ENCODE data around the gene DYNC1I1. TPM values are rescaled to one million over a fixed set of nuclear protein-coding genes. Genes with fewer than 3 reads are reported as not detected.

Gene DYNC1I1
- total RNA-seq, 1 experiment from 2014 or later = 8.3 TPM

- intact Hi-C loops (cut with micrococcal nuclease; ENCODE audit: unreplicated experiment) = no loop called here
- TF ChIP-seq, protein P1, sequence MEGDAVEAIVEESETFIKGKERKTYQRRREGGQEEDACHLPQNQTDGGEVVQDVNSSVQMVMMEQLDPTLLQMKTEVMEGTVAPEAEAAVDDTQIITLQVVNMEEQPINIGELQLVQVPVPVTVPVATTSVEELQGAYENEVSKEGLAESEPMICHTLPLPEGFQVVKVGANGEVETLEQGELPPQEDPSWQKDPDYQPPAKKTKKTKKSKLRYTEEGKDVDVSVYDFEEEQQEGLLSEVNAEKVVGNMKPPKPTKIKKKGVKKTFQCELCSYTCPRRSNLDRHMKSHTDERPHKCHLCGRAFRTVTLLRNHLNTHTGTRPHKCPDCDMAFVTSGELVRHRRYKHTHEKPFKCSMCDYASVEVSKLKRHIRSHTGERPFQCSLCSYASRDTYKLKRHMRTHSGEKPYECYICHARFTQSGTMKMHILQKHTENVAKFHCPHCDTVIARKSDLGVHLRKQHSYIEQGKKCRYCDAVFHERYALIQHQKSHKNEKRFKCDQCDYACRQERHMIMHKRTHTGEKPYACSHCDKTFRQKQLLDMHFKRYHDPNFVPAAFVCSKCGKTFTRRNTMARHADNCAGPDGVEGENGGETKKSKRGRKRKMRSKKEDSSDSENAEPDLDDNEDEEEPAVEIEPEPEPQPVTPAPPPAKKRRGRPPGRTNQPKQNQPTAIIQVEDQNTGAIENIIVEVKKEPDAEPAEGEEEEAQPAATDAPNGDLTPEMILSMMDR (IDR thresholded peaks at IDR 0.05; ENCODE audit: insufficient read depth in 1 of 2, low read depth in 1 of 2, low read length in 1 of 2, severe bottlenecking in 1 of 2, unreplicated experiment in 1 of 2) = no peak
- H3K27ac Mint-ChIP-seq (ENCODE audit: unreplicated experiment) = no peak overlapping the region
- BruUV-seq (replicated peaks) = no TSS peak
- no peaks in the 10 kb centered on the region for H3K9me3 ChIP-seq
- no peaks in the 10 kb centered on the region for H3K4me1 ChIP-seq
- no peak overlapping the region for H3K4me3 Mint-ChIP-seq (ENCODE audit: unreplicated experiment)
- no peak for DNase-seq
- H3K36me3 ChIP-seq (ENCODE audit: control insufficient read depth, insufficient read depth, low read length) = no peaks in the 10 kb centered on the region
- H3K4me3 ChIP-seq (ENCODE audit: low read depth, low read length) = no peak overlapping the region
- no peaks in the 10 kb centered on the region for H3K9me3 Mint-ChIP-seq (ENCODE audit: unreplicated experiment)
- no peaks in the 10 kb centered on the region for H3K36me3 Mint-ChIP-seq (ENCODE audit: insufficient read depth, unreplicated experiment)
- H3K4me1 Mint-ChIP-seq (ENCODE audit: low read depth, unreplicated experiment) = no peaks in the 10 kb centered on the region
- ChIA-PET CTCF (no interaction called here), POLR2A (no interaction called here)
- H3K27me3 ChIP-seq (replicated peaks; ENCODE audit: control insufficient read depth, insufficient read depth, low read length) = no peaks in the 10 kb centered on the region
- H3K27me3 Mint-ChIP-seq (ENCODE audit: insufficient read depth, unreplicated experiment) = no peaks in the 10 kb centered on the region
These were observed 254.3 kb downstream of the DYNC1I1 start for GRCh38 chr7:96026611-96027010.

DNA sequence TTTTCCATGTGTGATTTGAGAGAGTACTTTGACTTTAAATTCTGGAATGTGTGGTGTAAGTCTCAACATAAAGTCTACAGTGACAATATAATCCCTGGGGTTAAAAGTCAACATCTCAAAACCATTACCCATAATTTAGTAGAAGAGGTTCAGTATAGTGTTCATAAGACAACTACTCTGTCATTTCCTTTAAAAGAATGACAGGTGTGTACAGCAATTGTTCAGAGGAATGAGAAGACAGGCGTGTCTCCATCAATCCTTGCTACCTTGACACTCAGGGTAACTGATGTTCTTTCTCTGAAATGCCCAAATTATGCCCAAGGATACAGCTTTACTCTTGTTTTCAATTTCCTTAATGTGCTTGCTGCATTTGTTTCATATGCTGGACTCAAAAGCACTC, 256.4 kb downstream of the DYNC1I1 start:
- H3K27me3 Mint-ChIP-seq (ENCODE audit: insufficient read depth, unreplicated experiment) = peaks cover 2% of the 10 kb centered on the region
- no peaks in the 10 kb centered on the region for H3K4me1 Mint-ChIP-seq (ENCODE audit: low read depth, unreplicated experiment)
- intact Hi-C loops (cut with micrococcal nuclease; ENCODE audit: unreplicated experiment) = no loop called here
- H3K27ac Mint-ChIP-seq (ENCODE audit: unreplicated experiment) = no peak overlapping the region
- Histone ChIP-seq H3K36me3 (ENCODE audit: control insufficient read depth, insufficient read depth, low read length) (no peaks in the 10 kb centered on the region), H3K27me3 (replicated peaks; ENCODE audit: control insufficient read depth, insufficient read depth, low read length) (no peaks in the 10 kb centered on the region), H3K4me3 (ENCODE audit: low read depth, low read length) (no peak overlapping the region), H3K4me1 (no peaks in the 10 kb centered on the region), H3K9me3 (no peaks in the 10 kb centered on the region)
- H3K4me3 Mint-ChIP-seq (ENCODE audit: unreplicated experiment) = no peak overlapping the region
- ChIA-PET POLR2A (no interaction called here), CTCF (no interaction called here)
- H3K9me3 Mint-ChIP-seq (ENCODE audit: unreplicated experiment) = no peaks in the 10 kb centered on the region
- no peaks in the 10 kb centered on the region for H3K36me3 Mint-ChIP-seq (ENCODE audit: insufficient read depth, unreplicated experiment)
- no peak for DNase-seq
- no TSS peak for BruUV-seq (replicated peaks)
- TF ChIP-seq, protein P1 (IDR thresholded peaks at IDR 0.05; ENCODE audit: insufficient read depth in 1 of 2, low read depth in 1 of 2, low read length in 1 of 2, severe bottlenecking in 1 of 2, unreplicated experiment in 1 of 2) = no peak

- no peaks in the 10 kb centered on the region for H3K27me3 ChIP-seq (replicated peaks; ENCODE audit: control insufficient read depth, insufficient read depth, low read length)
- H3K4me3 ChIP-seq (ENCODE audit: low read depth, low read length) = no peak overlapping the region
- H3K9me3 ChIP-seq = no peaks in the 10 kb centered on the region
- Mint-ChIP-seq H3K36me3 (ENCODE audit: insufficient read depth, unreplicated experiment) (no peaks in the 10 kb centered on the region), H3K4me3 (ENCODE audit: unreplicated experiment) (no peak overlapping the region), H3K27me3 (ENCODE audit: insufficient read depth, unreplicated experiment) (peaks cover 7% of the 10 kb centered on the region), H3K27ac (ENCODE audit: unreplicated experiment) (no peak overlapping the region), H3K9me3 (ENCODE audit: unreplicated experiment) (no peaks in the 10 kb centered on the region), H3K4me1 (ENCODE audit: low read depth, unreplicated experiment) (no peaks in the 10 kb centered on the region)
- H3K4me1 ChIP-seq = no peaks in the 10 kb centered on the region
- no TSS peak for BruUV-seq (replicated peaks)
- POLR2A ChIA-PET = no interaction called here
- intact Hi-C loops (cut with micrococcal nuclease; ENCODE audit: unreplicated experiment) = no loop called here
- TF ChIP-seq, protein P1 (IDR thresholded peaks at IDR 0.05; ENCODE audit: insufficient read depth in 1 of 2, low read depth in 1 of 2, low read length in 1 of 2, severe bottlenecking in 1 of 2, unreplicated experiment in 1 of 2) = no peak
- CTCF ChIA-PET = no interaction called here
- no peak for DNase-seq
- H3K36me3 ChIP-seq (ENCODE audit: control insufficient read depth, insufficient read depth, low read length) = no peaks in the 10 kb centered on the region
These were observed 260.8 kb downstream of the DYNC1I1 start for GRCh38 chr7:96033009-96033598.

Measured in Caco-2 (cell line).